PC-3 (cell line): ENCODE data around the gene CBFA2T2. TPM values are rescaled to one million over a fixed set of nuclear protein-coding genes. Genes with fewer than 3 reads are reported as not detected.

Experiments
- ATAC-seq: fragments of 200-7000 bp; cut with Tn5 transposase; 2 replicates; pipeline ENCODE4 v1.9.1; 2020; ENCODE audit warnings: mild to moderate bottlenecking, moderate library complexity
- BruUV-seq: library from RNA; stranded (reverse); fragments of 400-500 nt; replicated peaks from 2 replicates; lab custom pipeline; 2021; lab: Mats Ljungman, UMichigan
- CTCF ChIA-PET: fragments of 300-600 bp; sonication (Branson Sonifier 250); formaldehyde crosslinking; loops from one replicate; lab custom pipeline; 2022; ENCODE audit warnings: antibody characterized with exemption; lab: Charles Lee
- POLR2A ChIA-PET: fragments of 300-600 bp; sonication (Branson Sonifier 250); formaldehyde crosslinking; loops from one replicate; lab custom pipeline; 2022; ENCODE audit warnings: antibody characterized with exemption; ENCODE audit not compliant: unreplicated experiment; lab: Charles Lee
- DNase-seq: peaks from one replicate; pipeline ENCODE4 v3.0.0-alpha.2; 2015
- H2AFZ ChIP-seq: fragments of 300-600 bp; sonication (generic); 2 replicates; pipeline ENCODE4 v1.6.0; 2016; ENCODE audit warnings: antibody characterized with exemption, low read length
- H3F3A ChIP-seq: fragments of 300-600 bp; sonication (generic); one replicate; pipeline ENCODE4 v1.6.0; 2017; ENCODE audit warnings: antibody characterized with exemption, low read length, control low read depth, mild to moderate bottlenecking; ENCODE audit not compliant: unreplicated experiment
- H3K27ac ChIP-seq: fragments of 300-600 bp; sonication (generic); 2 replicates; pipeline ENCODE4 v1.5.1; 2016; ENCODE audit warnings: mild to moderate bottlenecking, low read length
- H3K27me3 ChIP-seq: fragments of 300-600 bp; sonication (generic); 2 replicates; pipeline ENCODE4 v1.6.1; 2016; ENCODE audit warnings: low read length, mixed read lengths
- H3K36me3 ChIP-seq: fragments of 300-600 bp; sonication (generic); 2 replicates; pipeline ENCODE4 v1.6.1; 2016; ENCODE audit warnings: low read depth, mixed run types, low read length, mixed read lengths
- H3K4me1 ChIP-seq: fragments of 300-600 bp; sonication (generic); 2 replicates; pipeline ENCODE4 v1.5.1; 2016; ENCODE audit warnings: low read length; ENCODE audit not compliant: insufficient read depth
- H3K4me2 ChIP-seq: fragments of 300-600 bp; sonication (generic); 2 replicates; pipeline ENCODE4 v1.6.0; 2016; ENCODE audit warnings: low read length
- H3K4me3 ChIP-seq: fragments of 300-600 bp; sonication (generic); 2 replicates; pipeline ENCODE4 v1.5.1; 2016; ENCODE audit warnings: mild to moderate bottlenecking, low read length, mixed read lengths
- H3K79me2 ChIP-seq: fragments of 300-600 bp; sonication (generic); 2 replicates; pipeline ENCODE4 v1.6.1; 2017; ENCODE audit warnings: low read length, mixed read lengths
- H3K9ac ChIP-seq: fragments of 300-600 bp; sonication (generic); 2 replicates; pipeline ENCODE4 v1.6.0; 2016; ENCODE audit warnings: mild to moderate bottlenecking, low read length
- H3K9me2 ChIP-seq: fragments of 300-600 bp; sonication (generic); replicated peaks from 2 replicates; pipeline ENCODE4 v1.6.1; 2016; ENCODE audit warnings: mixed run types, low read length, mixed read lengths
- H3K9me3 ChIP-seq: fragments of 300-600 bp; sonication (generic); 2 replicates; pipeline ENCODE4 v1.6.1; 2016; ENCODE audit warnings: low read length, mixed read lengths
- H4K20me1 ChIP-seq: fragments of 300-600 bp; sonication (generic); 2 replicates; pipeline ENCODE4 v1.6.1; 2016; ENCODE audit warnings: low read length, mixed read lengths
- EZH2 ChIP-seq: fragments of 300-600 bp; sonication (generic); IDR thresholded peaks from one replicate; pipeline ENCODE4 v1.6.1; 2017; ENCODE audit warnings: antibody characterized with exemption, mild to moderate bottlenecking, low read length; ENCODE audit not compliant: unreplicated experiment
- EZH2phosphoT487 ChIP-seq: fragments of 300-600 bp; sonication (generic); IDR thresholded peaks from 2 replicates; pipeline ENCODE4 v1.6.1; 2018; ENCODE audit warnings: mild to moderate bottlenecking, antibody characterized with exemption, low read length, borderline replicate concordance
- intact Hi-C: fragments of 100-400 bp; cut with micrococcal nuclease; formaldehyde crosslinking; loops from 2 replicates; pipeline ENCODE4 v1.9.0; 2023
- total RNA-seq: library from RNA; depleted of rRNA; stranded (reverse); fragments of >200 nt; gene quantifications from 2 replicates; pipeline ENCODE4 v1.2.3, GENCODE V29; 2014
- TF ChIP-seq, protein P1 (sequence below): fragments of 300-600 bp; sonication (generic); conservative IDR thresholded peaks from 2 replicates; pipeline ENCODE4 v1.5.1; 2017; ENCODE audit warnings: antibody characterized with exemption, low read depth, mild to moderate bottlenecking, low read length

The CBFA2T2 gene
- total RNA-seq, 1 experiment from 2014 or later, result 9.7 TPM

GRCh38 chr20:33664762-33665144 lies 174.9 kb downstream of the CBFA2T2 start:
- BruUV-seq, result no TSS peak
- H3K27ac ChIP-seq, result no peak overlapping the region
- no peaks in the 10 kb centered on the region for H3K9me3 ChIP-seq
- H3K4me3 ChIP-seq, result no peak overlapping the region
- no peaks in the 10 kb centered on the region for H3K27me3 ChIP-seq
- DNase-seq (no peak), ATAC-seq (no peak)
- H3K9ac ChIP-seq, result no peak overlapping the region
- peak overlapping the region; percentile 98; the same call in 1 of the 2 replicates for H3K4me2 ChIP-seq
- no peaks in the 10 kb centered on the region for H3F3A ChIP-seq
- ChIA-PET POLR2A (interaction anchor here (1.0 kb wide), 1 partner anchor 175 kb away, joined by 4 read pairs; the partner anchor contains the start of gene CBFA2T2), CTCF (interaction anchor here (0.6 kb wide), 1 partner anchor 149 kb away, joined by 12 read pairs; no protein-coding TSS in a partner anchor)
- H3K36me3 ChIP-seq, result peaks cover 9% of the 10 kb centered on the region; the same call in 1 of the 2 replicates
- H4K20me1 ChIP-seq, result no peaks in the 10 kb centered on the region
- no peak overlapping the region for H2AFZ ChIP-seq
- TF ChIP-seq, protein P1, sequence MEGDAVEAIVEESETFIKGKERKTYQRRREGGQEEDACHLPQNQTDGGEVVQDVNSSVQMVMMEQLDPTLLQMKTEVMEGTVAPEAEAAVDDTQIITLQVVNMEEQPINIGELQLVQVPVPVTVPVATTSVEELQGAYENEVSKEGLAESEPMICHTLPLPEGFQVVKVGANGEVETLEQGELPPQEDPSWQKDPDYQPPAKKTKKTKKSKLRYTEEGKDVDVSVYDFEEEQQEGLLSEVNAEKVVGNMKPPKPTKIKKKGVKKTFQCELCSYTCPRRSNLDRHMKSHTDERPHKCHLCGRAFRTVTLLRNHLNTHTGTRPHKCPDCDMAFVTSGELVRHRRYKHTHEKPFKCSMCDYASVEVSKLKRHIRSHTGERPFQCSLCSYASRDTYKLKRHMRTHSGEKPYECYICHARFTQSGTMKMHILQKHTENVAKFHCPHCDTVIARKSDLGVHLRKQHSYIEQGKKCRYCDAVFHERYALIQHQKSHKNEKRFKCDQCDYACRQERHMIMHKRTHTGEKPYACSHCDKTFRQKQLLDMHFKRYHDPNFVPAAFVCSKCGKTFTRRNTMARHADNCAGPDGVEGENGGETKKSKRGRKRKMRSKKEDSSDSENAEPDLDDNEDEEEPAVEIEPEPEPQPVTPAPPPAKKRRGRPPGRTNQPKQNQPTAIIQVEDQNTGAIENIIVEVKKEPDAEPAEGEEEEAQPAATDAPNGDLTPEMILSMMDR, result no peak
- TF ChIP-seq EZH2phosphoT487 (no peak), EZH2 (no peak)
- H3K9me2 ChIP-seq, result no peaks in the 10 kb centered on the region
- H3K4me1 ChIP-seq, result peaks cover 25% of the 10 kb centered on the region; the same call in 1 of the 2 replicates
- intact Hi-C loops, result loop anchor here (5.0 kb wide), 1 partner anchor 207 kb away; no protein-coding TSS in a partner anchor
- H3K79me2 ChIP-seq, result 0 out of 2 replicates have a peak, but pooled peaks cover 7% of the 10 kb centered on the region

DNA sequence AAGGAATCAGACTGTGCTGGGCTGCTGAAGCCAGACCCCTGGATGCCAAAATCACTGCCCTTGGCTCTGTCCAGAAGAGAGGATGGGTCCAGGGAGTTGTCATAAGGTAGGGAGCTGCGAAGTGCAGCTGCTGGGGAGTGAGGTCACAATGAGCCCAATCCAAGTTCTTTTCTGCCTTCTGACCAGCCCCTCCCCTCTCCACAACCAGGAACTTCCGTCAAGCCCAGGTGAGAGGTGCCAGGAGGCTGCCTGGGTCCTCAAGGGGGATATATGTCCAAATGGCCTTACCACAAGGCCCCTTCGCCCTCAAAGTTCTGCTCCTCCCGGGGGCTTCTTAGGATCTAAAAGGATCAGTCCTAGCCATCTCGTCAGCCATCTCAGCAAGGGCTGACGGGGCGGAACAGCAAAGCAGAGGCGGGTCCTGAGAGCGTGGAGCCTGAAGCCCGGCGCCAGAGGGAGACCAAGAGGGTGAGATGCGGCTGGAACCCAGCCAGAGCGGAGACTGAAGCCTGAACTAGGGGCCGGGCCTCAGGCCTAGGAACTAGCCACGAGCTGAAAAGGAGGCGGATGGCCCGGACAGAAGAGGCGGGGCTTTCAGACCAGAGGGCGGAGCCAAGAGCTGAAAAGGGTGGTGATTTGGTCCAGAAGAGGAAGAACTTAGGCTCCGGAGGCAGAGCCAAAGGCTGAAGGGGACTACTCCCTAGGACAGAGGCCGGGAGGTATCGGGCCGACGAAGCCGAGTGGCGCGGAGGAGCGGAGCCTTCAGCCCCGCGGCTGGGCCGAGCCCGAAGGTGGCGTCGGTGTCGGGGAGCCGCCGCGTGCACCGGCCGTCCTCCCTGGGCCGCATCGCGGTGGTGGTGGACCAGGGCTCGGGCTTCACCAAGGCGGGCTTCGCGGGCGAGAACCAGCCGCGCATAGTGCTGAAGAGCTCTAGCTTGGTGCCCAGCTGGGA lies 176.7 kb downstream of the CBFA2T2 start, which contains the start of gene ACTL10:
ACTL10 (plus strand) TSS at position 651 of the 952 bp plus-strand sequence. CDS start 555 bp downstream, outside the sequence.
- Histone ChIP-seq H3K9me2 (no peaks in the 10 kb centered on the region), H3K9ac (peak within 1 kb of the TSS; percentile 42), H3K36me3 (peaks cover 10% of the 10 kb centered on the region; the same call in 1 of the 2 replicates), H3K27ac (peak within 1 kb of the TSS; percentile 23; the same call in 1 of the 2 replicates), H3K4me1 (peaks cover 25% of the 10 kb centered on the region; the same call in 1 of the 2 replicates), H3K4me2 (peak within 1 kb of the TSS; percentile 84), H3F3A (no peaks in the 10 kb centered on the region), H3K79me2 (0 out of 2 replicates have a peak, but pooled peaks cover 7% of the 10 kb centered on the region), H3K27me3 (no peaks in the 10 kb centered on the region), H3K4me3 (peak within 1 kb of the TSS; percentile 65), H3K9me3 (no peaks in the 10 kb centered on the region), H2AFZ (peak within 1 kb of the TSS; percentile 74), H4K20me1 (no peaks in the 10 kb centered on the region)
- POLR2A ChIA-PET, result interaction anchor here (0.6 to 0.7 kb wide), 2 partner anchors 62 to 761 kb away, joined by 4 to 5 read pairs; no protein-coding TSS in a partner anchor
- no peak for TF ChIP-seq EZH2phosphoT487
- TF ChIP-seq EZH2, result no peak
- TF ChIP-seq, protein P1, result no peak
- CTCF ChIA-PET, result interaction anchor here (0.5 to 0.8 kb wide), 4 partner anchors 13 to 223 kb away, joined by 3 to 6 read pairs (median 3); partner anchors contain the start of gene SNTA1
- ATAC-seq (peak; percentile 56), DNase-seq (peak; percentile 95)
- BruUV-seq, result no TSS peak
- intact Hi-C loops, result loop anchor here (5.0 kb wide), 1 partner anchor 209 kb away; no protein-coding TSS in a partner anchor
